Upper lobe of right lung (tissue), 1 donor: ENCODE data around the gene GLCCI1. TPM values are rescaled to one million over a fixed set of nuclear protein-coding genes. Genes with fewer than 3 reads are reported as not detected.

Source experiments
- ATAC-seq: fragments of 200-7000 bp; cut with Tn5 transposase; one replicate; pipeline ENCODE4 v1.9.1; 2020; ENCODE audit warnings: mild to moderate bottlenecking, moderate library complexity
- DNase-seq: peaks from one replicate; pipeline ENCODE4 v3.0.0-alpha.2; 2020
- H3K27ac ChIP-seq: fragments of 200-600 bp; one replicate; pipeline ENCODE4 v1.8.0; 2022
- H3K27me3 ChIP-seq: fragments of 200-600 bp; one replicate; pipeline ENCODE4 v1.8.0; 2022; ENCODE audit warnings: mild to moderate bottlenecking
- H3K36me3 ChIP-seq: fragments of 200-600 bp; one replicate; pipeline ENCODE4 v1.8.0; 2022
- H3K4me1 ChIP-seq: fragments of 200-600 bp; one replicate; pipeline ENCODE4 v1.8.0; 2022
- H3K4me3 ChIP-seq: fragments of 200-600 bp; one replicate; pipeline ENCODE4 v1.8.0; 2022; ENCODE audit warnings: mild to moderate bottlenecking
- H3K9me3 ChIP-seq: fragments of 200-600 bp; one replicate; pipeline ENCODE4 v1.8.0; 2022
- intact Hi-C: fragments of 100-400 bp; cut with DNase I; formaldehyde crosslinking; loops from one replicate; pipeline ENCODE4 v1.11.0; 2022
- total RNA-seq: library from RNA; stranded (reverse); fragmentation: NEBNext Ultra II Directional; extraction: Animal tissue kit (Norgen Biotek cat#: 25700); gene quantifications from one replicate; pipeline ENCODE4 v1.2.1, GENCODE V29; 2021
- TF ChIP-seq, protein P1 (sequence below): fragments of 200-600 bp; IDR thresholded peaks from one replicate; pipeline ENCODE4 v1.8.0; 2022; ENCODE audit warnings: antibody characterized with exemption
- donor health status: DM: no; HTN: yes; CAD: no; lungs with severe emphysema.

GLCCI1 gene
- total RNA-seq, 1 donor from 2014 or later, result 45.1 TPM

DNA sequence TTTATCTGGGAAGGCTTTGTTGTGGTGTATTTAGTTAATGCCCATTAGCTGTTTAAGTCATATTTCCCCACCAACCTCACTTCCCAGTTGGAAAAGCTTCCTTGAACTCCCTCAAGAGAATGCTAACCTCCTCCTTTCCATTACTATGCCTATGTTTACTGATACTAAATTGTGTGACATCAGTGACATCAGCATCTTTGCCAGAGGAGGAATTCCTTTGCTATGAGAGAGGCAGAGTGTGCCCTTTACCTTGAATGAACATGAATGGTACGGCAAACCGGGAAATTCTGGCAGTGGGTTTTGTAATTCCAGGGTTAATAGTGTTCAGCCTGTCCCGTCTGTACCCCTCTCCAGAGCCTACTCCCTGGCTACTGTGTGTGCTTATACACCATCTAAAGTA lies 22.1 kb upstream of the GLCCI1 start:
- Histone ChIP-seq H3K36me3 (no peaks in the 10 kb centered on the region), H3K4me3 (no peak overlapping the region), H3K9me3 (no peaks in the 10 kb centered on the region), H3K27ac (no peak overlapping the region), H3K4me1 (no peaks in the 10 kb centered on the region), H3K27me3 (no peaks in the 10 kb centered on the region)
- intact Hi-C loops, result no loop called here
- TF ChIP-seq, protein P1, sequence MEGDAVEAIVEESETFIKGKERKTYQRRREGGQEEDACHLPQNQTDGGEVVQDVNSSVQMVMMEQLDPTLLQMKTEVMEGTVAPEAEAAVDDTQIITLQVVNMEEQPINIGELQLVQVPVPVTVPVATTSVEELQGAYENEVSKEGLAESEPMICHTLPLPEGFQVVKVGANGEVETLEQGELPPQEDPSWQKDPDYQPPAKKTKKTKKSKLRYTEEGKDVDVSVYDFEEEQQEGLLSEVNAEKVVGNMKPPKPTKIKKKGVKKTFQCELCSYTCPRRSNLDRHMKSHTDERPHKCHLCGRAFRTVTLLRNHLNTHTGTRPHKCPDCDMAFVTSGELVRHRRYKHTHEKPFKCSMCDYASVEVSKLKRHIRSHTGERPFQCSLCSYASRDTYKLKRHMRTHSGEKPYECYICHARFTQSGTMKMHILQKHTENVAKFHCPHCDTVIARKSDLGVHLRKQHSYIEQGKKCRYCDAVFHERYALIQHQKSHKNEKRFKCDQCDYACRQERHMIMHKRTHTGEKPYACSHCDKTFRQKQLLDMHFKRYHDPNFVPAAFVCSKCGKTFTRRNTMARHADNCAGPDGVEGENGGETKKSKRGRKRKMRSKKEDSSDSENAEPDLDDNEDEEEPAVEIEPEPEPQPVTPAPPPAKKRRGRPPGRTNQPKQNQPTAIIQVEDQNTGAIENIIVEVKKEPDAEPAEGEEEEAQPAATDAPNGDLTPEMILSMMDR, result no peak
- DNase-seq (no peak), ATAC-seq (no peak)

DNA sequence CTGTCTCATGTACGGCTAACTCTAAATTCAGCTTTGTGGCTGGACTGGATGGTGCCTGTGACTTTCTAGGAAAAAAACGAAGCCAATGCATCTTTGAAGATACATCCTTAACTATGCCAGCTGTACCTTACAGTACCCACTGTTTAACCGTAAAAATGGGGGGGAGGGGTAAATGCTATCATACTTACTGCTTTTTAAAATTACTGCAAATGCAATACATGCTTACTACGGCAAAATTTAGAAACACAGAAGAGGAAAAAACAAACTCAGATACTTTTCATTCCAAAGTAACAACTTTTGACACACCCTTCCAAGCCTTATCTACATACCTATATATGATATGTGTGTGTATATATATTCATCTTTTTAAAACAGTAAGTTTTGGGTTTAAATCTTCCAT lies 20.4 kb upstream of the GLCCI1 start:
- H3K4me1 ChIP-seq, result no peaks in the 10 kb centered on the region
- no peaks in the 10 kb centered on the region for H3K36me3 ChIP-seq
- H3K27me3 ChIP-seq, result no peaks in the 10 kb centered on the region
- H3K4me3 ChIP-seq, result no peak overlapping the region
- intact Hi-C loops, result no loop called here
- H3K9me3 ChIP-seq, result no peaks in the 10 kb centered on the region
- DNase-seq, result no peak
- no peak for ATAC-seq
- H3K27ac ChIP-seq, result no peak overlapping the region
- TF ChIP-seq, protein P1, result no peak

GRCh38 chr7:7953806-7954205 lies 14.8 kb upstream of the GLCCI1 start:
- Histone ChIP-seq H3K4me1 (no peaks in the 10 kb centered on the region), H3K4me3 (no peak overlapping the region), H3K27me3 (no peaks in the 10 kb centered on the region), H3K36me3 (no peaks in the 10 kb centered on the region), H3K9me3 (no peaks in the 10 kb centered on the region), H3K27ac (no peak overlapping the region)
- TF ChIP-seq, protein P1, result no peak
- intact Hi-C loops, result no loop called here
- no peak for DNase-seq
- no peak for ATAC-seq

DNA sequence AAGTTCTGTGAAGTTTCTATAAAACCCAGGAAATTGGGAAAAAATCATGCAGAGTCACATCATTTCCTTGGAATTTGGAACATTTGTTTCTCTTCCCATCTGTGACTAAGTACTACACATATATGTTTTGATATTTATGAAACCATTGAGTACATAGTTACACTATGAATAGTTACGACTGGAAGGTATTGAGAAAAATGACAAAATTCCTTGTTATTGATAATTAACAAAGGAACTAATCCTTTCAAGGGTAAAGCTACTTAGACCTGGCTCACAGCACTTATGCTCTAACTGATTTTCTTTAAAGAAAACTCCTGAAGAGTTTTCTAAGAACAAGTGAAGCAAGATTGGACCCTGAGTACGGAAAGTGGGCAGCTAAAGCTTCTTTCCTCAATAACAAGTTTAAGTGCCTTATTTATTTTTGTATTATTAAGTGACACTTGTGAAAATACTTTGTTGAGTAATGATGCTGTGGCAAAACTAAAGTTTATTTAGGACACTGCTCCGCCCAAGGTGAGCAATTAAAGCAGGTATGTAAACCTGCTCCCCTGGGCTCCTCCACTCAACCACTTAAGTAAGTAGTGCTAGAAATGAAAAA lies 12.0 kb upstream of the GLCCI1 start:
- Histone ChIP-seq H3K4me3 (no peak overlapping the region), H3K9me3 (no peaks in the 10 kb centered on the region), H3K27ac (peak overlapping the region; percentile 40), H3K36me3 (no peaks in the 10 kb centered on the region), H3K4me1 (no peaks in the 10 kb centered on the region), H3K27me3 (no peaks in the 10 kb centered on the region)
- TF ChIP-seq, protein P1, result no peak
- intact Hi-C loops, result no loop called here
- DNase-seq (no peak), ATAC-seq (peak; percentile 97)

DNA sequence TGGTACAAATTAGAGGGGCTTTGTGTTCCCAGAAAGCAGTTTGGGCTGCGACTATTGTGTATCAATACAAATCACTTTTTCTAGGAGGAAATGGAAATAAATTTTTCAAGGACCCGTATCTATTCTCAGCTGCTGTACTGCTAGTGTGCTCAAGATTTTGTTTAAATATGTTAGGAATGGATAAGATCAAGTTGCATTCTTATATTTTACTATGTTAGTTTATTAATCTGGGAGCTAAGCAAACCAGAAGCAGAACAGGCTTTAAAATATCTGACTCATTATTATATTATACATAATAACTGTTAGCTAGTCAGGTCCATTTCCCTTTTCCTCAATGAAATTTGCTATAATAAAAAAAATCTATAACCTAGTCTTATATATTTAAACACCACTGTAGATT lies 11.1 kb upstream of the GLCCI1 start:
- no peak for ATAC-seq
- H3K36me3 ChIP-seq, result no peaks in the 10 kb centered on the region
- DNase-seq, result no peak
- TF ChIP-seq, protein P1, result no peak
- no peaks in the 10 kb centered on the region for H3K4me1 ChIP-seq
- no peaks in the 10 kb centered on the region for H3K9me3 ChIP-seq
- no peaks in the 10 kb centered on the region for H3K27me3 ChIP-seq
- H3K27ac ChIP-seq, result peak overlapping the region; percentile 31
- H3K4me3 ChIP-seq, result no peak overlapping the region
- intact Hi-C loops, result no loop called here
